Measurements from ENCODE around the gene SYT12.
A peak's percentile ranks its signal among the peaks of the same experiment; 100 is the strongest.

SYT12 gene

GRCh38 chr11:67082071-67082791 lies 59.3 kb downstream of the SYT12 start:
- peak overlapping the region; percentile 31; the same call in 1 of the 2 replicates for H3K27ac ChIP-seq (ENCODE audit: low read length)
- no peaks in the 10 kb centered on the region for H3K9me3 ChIP-seq (replicated peaks; ENCODE audit: insufficient read depth, low read length)
- no peaks in the 10 kb centered on the region for H3K9me2 ChIP-seq (replicated peaks; ENCODE audit: insufficient read depth, low read length)
- peak overlapping the region; percentile 53 for H2AFZ ChIP-seq (ENCODE audit: low read length)
- H3K4me2 ChIP-seq (ENCODE audit: low read depth, low read length) = peak overlapping the region; percentile 97
- peaks cover 14% of the 10 kb centered on the region; the same call in 1 of the 2 replicates for H3F3A ChIP-seq (ENCODE audit: insufficient read depth, low read length)
- H4K20me1 ChIP-seq (ENCODE audit: insufficient read depth, low read length) = no peaks in the 10 kb centered on the region
- peak; percentile 54 for DNase-seq
- no peaks in the 10 kb centered on the region for H3K79me2 ChIP-seq (ENCODE audit: low read length)
- peak overlapping the region; percentile 59 for H3K4me3 ChIP-seq (ENCODE audit: low read length)
- H3K27me3 ChIP-seq (replicated peaks; ENCODE audit: insufficient read depth, low read length) = no peaks in the 10 kb centered on the region
- TF ChIP-seq, protein P1, sequence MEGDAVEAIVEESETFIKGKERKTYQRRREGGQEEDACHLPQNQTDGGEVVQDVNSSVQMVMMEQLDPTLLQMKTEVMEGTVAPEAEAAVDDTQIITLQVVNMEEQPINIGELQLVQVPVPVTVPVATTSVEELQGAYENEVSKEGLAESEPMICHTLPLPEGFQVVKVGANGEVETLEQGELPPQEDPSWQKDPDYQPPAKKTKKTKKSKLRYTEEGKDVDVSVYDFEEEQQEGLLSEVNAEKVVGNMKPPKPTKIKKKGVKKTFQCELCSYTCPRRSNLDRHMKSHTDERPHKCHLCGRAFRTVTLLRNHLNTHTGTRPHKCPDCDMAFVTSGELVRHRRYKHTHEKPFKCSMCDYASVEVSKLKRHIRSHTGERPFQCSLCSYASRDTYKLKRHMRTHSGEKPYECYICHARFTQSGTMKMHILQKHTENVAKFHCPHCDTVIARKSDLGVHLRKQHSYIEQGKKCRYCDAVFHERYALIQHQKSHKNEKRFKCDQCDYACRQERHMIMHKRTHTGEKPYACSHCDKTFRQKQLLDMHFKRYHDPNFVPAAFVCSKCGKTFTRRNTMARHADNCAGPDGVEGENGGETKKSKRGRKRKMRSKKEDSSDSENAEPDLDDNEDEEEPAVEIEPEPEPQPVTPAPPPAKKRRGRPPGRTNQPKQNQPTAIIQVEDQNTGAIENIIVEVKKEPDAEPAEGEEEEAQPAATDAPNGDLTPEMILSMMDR (IDR thresholded peaks at IDR 0.05; ENCODE audit: low read length) = peak; percentile 37
- TF ChIP-seq EZH2 (optimal IDR thresholded peaks at IDR 0.05; ENCODE audit: low read depth, low read length) = no peak
- no peak for TF ChIP-seq EZH2phosphoT487 (IDR thresholded peaks at IDR 0.05; ENCODE audit: low read length)
- no peaks in the 10 kb centered on the region for H3K36me3 ChIP-seq (replicated peaks; ENCODE audit: insufficient read depth, low read length)
- H3K9ac ChIP-seq (ENCODE audit: low read length) = peak overlapping the region; percentile 19; the same call in 1 of the 2 replicates
- H3K4me1 ChIP-seq (ENCODE audit: low read length) = peaks cover 5% of the 10 kb centered on the region

DNA sequence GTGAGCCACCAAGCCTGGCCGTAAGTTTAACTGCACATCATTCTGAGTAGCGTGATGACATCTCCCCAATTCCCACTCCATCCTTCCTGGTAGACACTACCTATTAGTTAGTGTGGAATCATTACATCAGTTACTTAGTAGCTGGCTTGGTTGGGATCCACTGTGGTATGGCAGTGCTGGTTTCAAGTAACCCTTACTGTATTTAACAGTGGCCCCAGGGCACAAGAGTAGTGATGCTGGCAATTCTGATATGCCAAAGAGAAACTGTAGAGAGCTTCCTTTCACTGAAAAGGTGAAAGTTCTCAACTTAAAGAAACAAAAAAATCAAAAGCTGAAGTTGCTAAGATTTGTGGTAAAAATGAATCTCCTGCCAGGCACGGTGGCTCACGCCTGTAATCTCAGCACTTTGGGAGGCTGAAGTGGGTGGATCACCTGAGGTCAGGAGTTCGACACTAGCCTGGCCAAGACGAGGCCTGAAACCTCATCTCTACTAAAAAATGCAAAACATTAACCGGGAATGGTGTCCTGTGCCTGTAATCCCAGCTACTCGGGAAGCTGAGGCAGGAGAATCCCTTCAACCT lies 60.9 kb downstream of the SYT12 start:
- Histone ChIP-seq H3K9me3 (replicated peaks; ENCODE audit: insufficient read depth, low read length) (no peaks in the 10 kb centered on the region), H3K9ac (ENCODE audit: low read length) (no peak overlapping the region), H3K27me3 (replicated peaks; ENCODE audit: insufficient read depth, low read length) (no peaks in the 10 kb centered on the region), H3K79me2 (ENCODE audit: low read length) (no peaks in the 10 kb centered on the region), H3K4me2 (ENCODE audit: low read depth, low read length) (no peak overlapping the region), H2AFZ (ENCODE audit: low read length) (no peak overlapping the region), H3K36me3 (replicated peaks; ENCODE audit: insufficient read depth, low read length) (no peaks in the 10 kb centered on the region), H3K4me3 (ENCODE audit: low read length) (no peak overlapping the region), H3K9me2 (replicated peaks; ENCODE audit: insufficient read depth, low read length) (no peaks in the 10 kb centered on the region), H3F3A (ENCODE audit: insufficient read depth, low read length) (peaks cover 14% of the 10 kb centered on the region; the same call in 1 of the 2 replicates), H4K20me1 (ENCODE audit: insufficient read depth, low read length) (no peaks in the 10 kb centered on the region), H3K4me1 (ENCODE audit: low read length) (peaks cover 5% of the 10 kb centered on the region), H3K27ac (ENCODE audit: low read length) (no peak overlapping the region)
- DNase-seq = peak; percentile 27
- no peak for TF ChIP-seq EZH2phosphoT487 (IDR thresholded peaks at IDR 0.05; ENCODE audit: low read length)
- TF ChIP-seq EZH2 (optimal IDR thresholded peaks at IDR 0.05; ENCODE audit: low read depth, low read length) = no peak
- TF ChIP-seq, protein P1 (IDR thresholded peaks at IDR 0.05; ENCODE audit: low read length) = no peak

GRCh38 chr11:67085617-67086016 lies 62.7 kb downstream of the SYT12 start:
- H3K4me1 ChIP-seq (ENCODE audit: low read length) = peaks cover 5% of the 10 kb centered on the region
- no peaks in the 10 kb centered on the region for H3K27me3 ChIP-seq (replicated peaks; ENCODE audit: insufficient read depth, low read length)
- no peaks in the 10 kb centered on the region for H3K36me3 ChIP-seq (replicated peaks; ENCODE audit: insufficient read depth, low read length)
- DNase-seq = no peak
- H3K9me2 ChIP-seq (replicated peaks; ENCODE audit: insufficient read depth, low read length) = no peaks in the 10 kb centered on the region
- H3K27ac ChIP-seq (ENCODE audit: low read length) = no peak overlapping the region
- H3K4me3 ChIP-seq (ENCODE audit: low read length) = no peak overlapping the region
- peaks cover 14% of the 10 kb centered on the region; the same call in 1 of the 2 replicates for H3F3A ChIP-seq (ENCODE audit: insufficient read depth, low read length)
- TF ChIP-seq EZH2 (optimal IDR thresholded peaks at IDR 0.05; ENCODE audit: low read depth, low read length) = no peak
- TF ChIP-seq, protein P1 (IDR thresholded peaks at IDR 0.05; ENCODE audit: low read length) = no peak
- TF ChIP-seq EZH2phosphoT487 (IDR thresholded peaks at IDR 0.05; ENCODE audit: low read length) = no peak
- H3K4me2 ChIP-seq (ENCODE audit: low read depth, low read length) = no peak overlapping the region
- no peaks in the 10 kb centered on the region for H3K9me3 ChIP-seq (replicated peaks; ENCODE audit: insufficient read depth, low read length)
- H2AFZ ChIP-seq (ENCODE audit: low read length) = no peak overlapping the region
- H3K9ac ChIP-seq (ENCODE audit: low read length) = no peak overlapping the region
- H4K20me1 ChIP-seq (ENCODE audit: insufficient read depth, low read length) = no peaks in the 10 kb centered on the region
- no peaks in the 10 kb centered on the region for H3K79me2 ChIP-seq (ENCODE audit: low read length)
